ENCODE measurements around the gene CFAP210. TPM values are rescaled to one million over a fixed set of nuclear protein-coding genes. Genes with fewer than 3 reads are reported as not detected.

The CFAP210 gene
- total RNA-seq, 1 experiment from 2014 or later: 0.94 TPM

GRCh38 chr2:169712791-169713227 is 18.6 kb upstream of the CFAP210 start:
- Histone ChIP-seq H4K20me1 (ENCODE audit: control insufficient read depth, insufficient read depth, insufficient read length) (no peaks in the 10 kb centered on the region), H2BK120ac (ENCODE audit: low read depth, low read length, poor library complexity, severe bottlenecking) (no peak overlapping the region), H3K23ac (ENCODE audit: insufficient read length, low read depth, low read length) (no peak overlapping the region), H3T11ph (ENCODE audit: low read length) (no peak overlapping the region), H2AK5ac (ENCODE audit: insufficient read length, low read length) (no peak overlapping the region), H2AFZ (ENCODE audit: low read length) (no peak overlapping the region), H2BK20ac (ENCODE audit: low read depth, low read length, poor library complexity, severe bottlenecking) (no peak overlapping the region), H3K27me3 (ENCODE audit: insufficient read depth, low read length) (no peaks in the 10 kb centered on the region), H2BK12ac (ENCODE audit: insufficient read length, low read depth, low read length) (no peak overlapping the region), H3K4ac (ENCODE audit: low read depth, low read length) (no peak overlapping the region), H3K56ac (ENCODE audit: insufficient read length, low read depth, low read length) (no peak overlapping the region), H3K9me3 (ENCODE audit: control insufficient read depth, low read depth, low read length) (no peaks in the 10 kb centered on the region), H4K91ac (ENCODE audit: insufficient read length, low read depth, low read length) (no peak overlapping the region), H3K14ac (ENCODE audit: insufficient read depth, low read length) (no peak overlapping the region), H3K4me1 (ENCODE audit: insufficient read depth, low read length) (no peaks in the 10 kb centered on the region), H3K18ac (ENCODE audit: insufficient read length, low read depth, low read length) (no peak overlapping the region), H2BK15ac (ENCODE audit: low read depth, low read length) (no peak overlapping the region), H3K27ac (ENCODE audit: insufficient read length, low read depth, low read length) (no peak overlapping the region), H4K5ac (ENCODE audit: insufficient read length, low read depth, low read length) (no peak overlapping the region), H3K4me2 (ENCODE audit: insufficient read depth, insufficient read length, low read length) (no peak overlapping the region), H4K8ac (replicated peaks; ENCODE audit: insufficient read length, low read depth, low read length) (no peak overlapping the region), H3K9ac (ENCODE audit: extremely low read depth, insufficient read length, low read length) (no peak overlapping the region), H3K79me2 (ENCODE audit: insufficient read depth, low read length) (no peaks in the 10 kb centered on the region), H2BK5ac (ENCODE audit: insufficient read length, low read length) (no peak overlapping the region), H3K79me1 (ENCODE audit: insufficient read depth, low read depth, low read length, poor library complexity, severe bottlenecking) (no peaks in the 10 kb centered on the region), H3K23me2 (ENCODE audit: insufficient read length, low read depth, low read length, poor library complexity, severe bottlenecking) (no peaks in the 10 kb centered on the region)
- H3K36me3 Mint-ChIP-seq (ENCODE audit: insufficient read depth in 1 of 3, low read depth in 3 of 3): peaks cover 9 to 17% (median 14%) of the 10 kb centered on the region in 3 experiments; a peak in 6 of 7 replicates
- no peak for DNase-seq
- H3K27ac Mint-ChIP-seq: no peak overlapping the region
- peaks cover 8% of the 10 kb centered on the region in 2 experiments for H3K9me3 Mint-ChIP-seq
- no CpG with 5 or more reads among the region's 9 CpGs for WGBS (ENCODE audit: extremely low coverage, insufficient read length, low lambda C conversion rate)
- TF ChIP-seq CTCF (conservative IDR thresholded peaks at IDR 0.05): no peak
- H3K27me3 Mint-ChIP-seq (ENCODE audit: low read depth): no peaks in the 10 kb centered on the region
- H3K4me1 Mint-ChIP-seq: peaks cover 0 to 8% of the 10 kb centered on the region in 2 experiments; a peak in 2 of 4 replicates
- H3K4me3 Mint-ChIP-seq: no peak overlapping the region

Data from H9 (cell line).